ENCODE results near the gene RBM38.

GRCh38 chr20:57425150-57426013 is 34.2 kb downstream of the RBM38 start:
- TF ChIP-seq CTCF (IDR thresholded peaks at IDR 0.05) (no peak), ZFX (IDR thresholded peaks at IDR 0.05; ENCODE audit: borderline replicate concordance) (no peak)

All from 22Rv1 (cell line).